Hippocampal formation (tissue), 2 donors: Measurements from ENCODE around the gene TARDBP.
"Not testable (repeated sequence)": the region's sequence is repeated elsewhere in the genome, so short reads cannot be mapped to it uniquely, and the experiment has no call there.

Experiments used
- DNase-seq, 2 donors: peaks; one replicate each; lab custom pipeline; 2025; lab: John Stamatoyannopoulos, UW

TARDBP gene

DNA sequence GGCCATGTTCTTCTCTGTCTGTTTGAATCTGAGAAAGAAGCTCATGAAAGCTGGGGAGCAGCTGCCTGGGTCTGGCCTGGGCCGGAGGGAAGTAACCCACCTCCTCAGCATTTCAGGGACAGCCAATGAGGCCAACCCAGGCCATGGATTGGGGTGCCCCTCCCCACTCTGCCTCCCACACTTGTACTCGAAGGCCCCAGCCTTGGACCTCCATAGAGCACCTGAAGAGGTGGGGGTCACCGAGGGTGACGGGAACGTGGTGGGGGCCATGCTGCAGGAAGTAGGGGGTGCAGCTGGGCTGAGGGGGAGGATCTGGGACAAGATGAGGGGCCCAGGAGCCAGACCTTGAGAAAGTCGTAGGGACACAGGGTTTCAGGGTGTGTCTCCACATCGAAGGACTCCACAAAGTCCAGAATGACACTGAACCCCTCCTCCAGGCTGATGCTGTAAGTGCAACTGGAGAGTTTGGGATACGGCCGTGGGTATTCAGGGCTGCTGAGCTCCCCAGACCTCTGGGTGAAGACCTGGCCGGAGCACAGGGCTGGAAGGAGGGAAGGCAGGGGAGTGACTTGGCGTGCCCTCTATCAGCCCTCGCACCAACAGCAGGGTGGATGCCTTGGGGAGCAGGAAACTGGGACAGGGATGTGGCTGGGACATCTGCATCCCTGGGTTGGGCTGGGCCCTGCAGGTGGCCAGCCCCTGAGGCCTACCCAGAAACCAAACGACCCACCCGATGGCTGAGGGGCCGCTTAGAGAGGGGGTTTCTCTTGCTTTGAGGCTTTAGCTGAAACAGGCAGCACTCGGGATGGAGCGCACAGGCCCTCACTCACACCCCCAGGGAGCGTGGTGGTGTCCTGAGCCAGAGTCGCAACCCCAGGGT is 30.8 kb downstream of the TARDBP start:
- no peak for DNase-seq

DNA sequence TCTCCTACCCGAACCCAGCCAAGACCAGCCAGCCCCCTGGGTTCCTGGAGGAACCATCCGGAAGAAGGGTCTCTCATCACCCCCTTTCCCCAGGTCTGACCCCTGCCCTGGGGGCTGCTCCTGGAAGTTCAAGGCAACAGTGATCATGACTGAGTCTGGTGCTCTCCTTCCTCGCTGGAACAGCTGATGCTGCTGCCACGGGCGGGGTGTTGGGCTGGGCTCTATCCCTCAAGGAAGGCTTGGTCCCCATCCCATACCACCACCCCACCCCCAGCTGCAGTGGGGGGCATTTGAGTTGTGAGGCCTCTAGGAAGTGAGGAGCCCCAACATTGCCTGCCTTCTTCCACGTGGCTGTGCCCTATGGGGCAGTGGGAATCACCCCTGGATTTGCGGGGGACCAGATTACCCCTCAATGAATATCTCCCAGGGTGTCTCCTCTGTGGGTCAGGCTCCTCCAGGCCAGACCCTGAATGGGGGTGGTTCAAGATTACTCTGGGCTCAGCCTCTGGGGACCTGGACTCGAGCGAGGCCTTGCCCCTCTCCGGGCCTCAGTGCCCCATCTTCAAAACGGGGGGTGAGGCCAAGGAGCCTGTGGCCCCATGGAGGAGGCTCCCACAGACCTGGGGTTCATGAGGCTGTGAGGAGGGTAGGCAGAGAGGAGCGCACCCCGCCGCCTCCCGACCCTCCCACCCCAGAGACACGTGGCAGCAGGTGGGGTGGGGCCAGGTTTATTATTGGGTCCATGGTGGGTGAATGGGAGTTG is 31.8 kb downstream of the TARDBP start:
- no peak for DNase-seq

DNA sequence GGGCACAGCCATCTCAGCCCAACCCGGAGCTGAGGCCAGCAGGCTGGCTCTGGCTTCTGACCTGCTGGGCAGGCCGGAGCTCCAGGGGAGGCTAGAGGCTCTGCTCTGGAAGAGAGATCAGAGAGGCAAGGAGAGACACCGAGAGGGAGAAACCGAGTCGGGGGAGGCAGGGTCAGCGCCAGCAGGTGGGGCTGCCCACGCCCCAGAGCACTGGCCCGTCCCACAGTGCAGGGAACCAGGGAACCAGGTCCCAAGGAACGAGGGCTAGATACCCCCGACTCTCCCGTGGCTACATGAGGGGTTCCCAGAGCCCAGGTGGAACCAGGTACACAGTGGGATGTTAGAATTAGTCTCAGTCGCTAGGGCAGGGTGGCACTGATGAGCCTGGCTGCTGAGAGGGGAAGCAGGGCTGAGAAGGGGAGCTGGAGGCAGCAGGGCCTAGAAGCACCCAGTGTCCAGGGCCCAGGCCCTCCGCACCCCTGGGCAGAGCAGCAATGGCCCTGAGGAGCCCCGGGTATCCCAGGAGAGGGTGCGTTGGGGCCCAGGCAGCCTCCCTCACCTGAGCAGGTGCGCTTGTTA is 32.5 kb downstream of the TARDBP start:
- DNase-seq: no peak

DNA sequence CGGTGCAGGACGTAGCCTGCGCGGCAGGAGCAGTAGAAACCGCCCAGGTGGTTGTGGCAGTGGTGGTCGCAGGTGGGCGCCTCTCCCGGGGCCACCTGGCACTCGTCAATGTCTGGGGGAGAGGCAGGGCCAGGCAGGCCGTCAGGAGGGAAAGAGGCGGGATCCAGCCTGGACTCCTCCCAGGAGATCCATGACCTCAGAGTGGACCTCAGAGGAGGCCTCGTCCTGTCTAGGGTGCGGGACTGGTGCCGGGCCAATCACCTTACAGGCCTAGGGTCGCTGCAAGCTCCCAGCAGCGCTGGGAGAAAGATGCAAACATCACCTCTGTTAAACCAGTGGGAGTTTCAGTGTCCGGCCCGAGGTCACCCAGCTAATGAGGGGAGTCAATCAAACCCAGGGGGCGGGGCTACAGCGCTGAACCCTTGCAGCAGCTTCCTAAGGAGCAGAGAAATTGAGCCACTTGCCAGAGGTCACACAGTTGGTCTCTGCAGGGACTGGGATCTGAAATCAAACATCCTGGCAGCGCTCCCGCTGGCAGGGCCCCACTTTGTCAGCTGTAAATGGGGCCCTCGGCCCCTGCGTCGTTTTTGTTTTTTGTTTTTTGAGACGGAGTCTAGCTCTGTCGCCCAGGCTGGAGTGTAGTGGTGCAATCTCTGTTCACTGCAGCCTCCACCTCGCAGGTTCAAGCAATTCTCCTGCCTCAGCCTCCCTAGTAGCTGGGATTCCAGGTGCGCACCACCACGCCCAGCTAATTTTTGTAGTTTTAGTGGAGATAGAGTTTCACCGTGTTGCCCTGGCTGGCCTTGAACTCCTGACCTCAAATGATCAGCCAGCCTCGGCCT is 33.2 kb downstream of the TARDBP start:
- no peak for DNase-seq

DNA sequence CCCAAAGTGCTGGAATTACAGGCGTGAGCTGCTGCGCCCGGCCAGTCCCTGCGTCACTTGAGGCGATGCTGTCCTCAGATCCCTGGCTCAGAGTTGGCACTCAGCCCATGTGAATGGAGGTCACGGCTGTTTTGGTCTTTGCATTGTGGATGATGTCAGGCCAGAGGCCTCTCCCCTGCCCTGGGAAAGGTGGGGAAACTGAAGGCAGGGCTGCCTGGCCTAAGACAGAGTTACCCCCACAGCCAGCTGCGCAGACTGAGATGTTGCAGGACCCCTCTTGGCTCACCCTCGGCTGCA is 33.8 kb downstream of the TARDBP start:
- DNase-seq: no peak

DNA sequence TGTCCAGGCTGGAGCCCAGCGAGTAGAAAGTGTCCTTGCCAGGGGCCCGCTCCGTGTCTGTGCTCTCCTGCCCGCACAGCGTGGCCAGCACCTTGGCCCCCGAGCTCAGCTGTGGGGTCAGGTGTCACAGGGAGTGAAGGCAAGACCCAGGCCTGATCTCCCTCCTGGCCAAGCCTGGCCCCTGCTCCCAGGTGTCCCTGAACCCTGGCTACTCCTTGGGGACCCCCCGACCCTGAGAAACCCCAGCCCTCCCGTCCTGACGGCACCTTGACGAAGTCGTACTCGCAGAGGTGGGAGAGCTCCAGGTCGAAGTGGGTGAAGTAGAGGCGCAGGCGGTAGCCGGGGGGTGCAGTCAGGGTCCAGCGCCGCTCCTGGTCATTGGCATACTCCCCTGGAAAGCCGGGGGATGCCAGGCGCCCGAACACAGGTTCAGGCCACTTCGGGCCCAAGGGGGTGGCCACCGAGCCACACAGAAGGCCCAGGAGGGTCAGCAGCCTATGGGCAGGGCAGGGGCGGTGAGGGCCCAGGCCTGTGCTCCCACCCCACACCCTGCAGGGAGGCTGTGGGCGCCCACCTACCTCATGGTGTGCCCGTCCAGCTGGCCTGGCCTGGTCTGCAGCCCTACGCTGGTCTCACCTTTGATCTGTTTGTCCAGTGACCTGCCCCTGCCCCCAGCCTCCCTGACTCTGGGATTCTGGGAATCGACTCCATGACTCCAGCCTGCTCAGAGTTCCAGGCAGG is 34.3 kb downstream of the TARDBP start, which contains the start of gene MASP2:
TSS of gene MASP2 (minus strand) at position 615 of the 741 bp plus-strand sequence. CDS start at position 583, 32 bp downstream.
- no peak for DNase-seq

DNA sequence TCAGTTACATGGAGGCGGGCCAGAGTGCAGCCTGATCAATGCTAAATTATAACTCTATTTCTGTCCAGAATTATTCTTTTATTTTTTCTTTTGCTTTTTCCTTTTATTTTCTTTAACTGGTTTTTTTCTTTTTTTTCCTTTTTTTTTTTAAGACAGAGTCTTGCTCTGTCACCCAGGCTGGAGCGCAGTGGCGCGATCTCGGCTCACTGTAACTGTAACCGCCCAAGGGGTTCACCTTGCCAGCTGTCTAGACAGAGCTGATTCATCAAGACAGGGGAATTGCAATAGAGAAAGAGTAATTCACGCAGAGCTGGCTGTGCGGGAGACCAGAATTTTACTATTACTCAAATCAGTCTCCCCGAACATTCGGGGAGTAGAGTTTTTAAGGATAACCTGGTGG is 38.7 kb downstream of the TARDBP start:
- DNase-seq: not testable (repeated sequence)

DNA sequence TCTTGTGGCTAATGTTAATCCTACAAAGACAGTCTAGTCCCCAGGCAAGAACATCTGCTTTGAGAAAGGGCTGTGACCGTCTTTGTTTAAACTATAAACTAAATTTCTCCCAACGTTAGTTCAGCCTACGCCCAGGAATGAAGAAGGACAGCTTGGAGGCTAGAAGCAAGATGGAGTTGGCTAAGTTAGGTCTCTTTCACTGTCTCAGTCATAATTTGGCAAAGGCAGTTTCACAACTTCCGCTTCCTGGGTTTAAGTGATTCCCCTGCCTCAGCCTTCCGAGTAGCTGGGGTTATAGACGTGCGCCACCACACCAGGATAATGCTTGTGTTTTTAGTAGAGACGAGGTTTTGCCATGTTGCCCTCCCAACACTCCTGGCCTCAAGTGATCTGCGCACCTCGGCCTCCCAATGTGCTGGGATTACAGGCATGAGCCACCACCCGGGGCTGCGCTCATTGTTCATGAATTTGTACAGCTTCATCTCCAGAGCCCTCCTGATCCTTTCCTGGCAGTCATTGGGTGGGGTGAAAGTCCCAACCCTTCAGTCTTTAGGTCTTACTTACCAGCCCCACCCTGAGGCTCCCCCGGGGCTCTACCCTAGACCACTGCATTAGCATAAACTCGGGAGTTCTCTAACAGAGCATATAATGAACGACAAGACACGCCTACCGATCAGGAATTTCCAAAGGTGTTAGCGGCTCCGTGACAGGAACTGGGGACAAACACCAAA is 39.5 kb downstream of the TARDBP start:
- no peak for DNase-seq

DNA sequence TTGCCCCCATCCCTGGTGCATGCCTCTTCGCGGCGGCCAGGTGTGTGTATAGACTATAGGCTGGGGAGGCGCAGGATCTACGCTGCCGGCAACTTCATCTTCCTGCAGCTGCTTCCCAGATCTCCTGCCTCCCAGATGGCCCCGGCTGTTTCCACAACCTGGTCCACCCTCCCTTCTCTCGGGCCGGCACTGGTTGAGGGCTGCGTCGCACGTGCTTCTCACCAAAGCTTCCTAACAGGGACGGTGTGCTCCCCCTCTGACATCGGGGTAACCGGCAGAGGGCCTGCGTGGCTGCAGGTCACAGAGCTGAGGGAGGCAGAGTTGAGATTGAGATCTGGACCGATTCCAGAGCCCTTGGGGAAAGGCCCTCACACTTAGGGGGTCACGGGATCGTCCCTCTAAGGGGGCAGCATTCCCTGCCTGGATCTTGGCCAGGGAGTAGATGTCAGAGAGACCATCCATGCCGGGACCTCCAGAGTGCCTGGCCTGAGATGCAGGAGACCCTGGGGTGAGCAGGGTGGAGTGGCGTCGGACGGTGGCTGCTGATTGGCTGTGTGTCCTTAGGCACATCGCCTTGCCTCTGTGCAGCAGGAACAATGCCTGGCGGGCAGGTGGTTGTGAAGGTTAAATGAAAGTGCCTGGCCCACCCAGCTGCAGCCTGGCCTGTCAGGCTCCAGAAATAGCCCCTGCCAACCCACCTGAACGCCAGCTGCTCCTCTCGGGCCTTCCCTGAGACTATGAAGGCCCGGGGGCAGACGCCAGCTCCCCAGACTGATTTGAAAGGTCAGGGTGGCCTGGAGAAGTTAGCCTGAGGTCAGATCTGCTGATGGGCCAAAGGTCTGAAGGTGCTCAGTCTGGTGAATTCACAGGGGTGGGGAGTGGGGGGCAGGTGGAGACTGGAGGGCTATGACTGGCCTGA is 40.6 kb downstream of the TARDBP start:
- no peak for DNase-seq

DNA sequence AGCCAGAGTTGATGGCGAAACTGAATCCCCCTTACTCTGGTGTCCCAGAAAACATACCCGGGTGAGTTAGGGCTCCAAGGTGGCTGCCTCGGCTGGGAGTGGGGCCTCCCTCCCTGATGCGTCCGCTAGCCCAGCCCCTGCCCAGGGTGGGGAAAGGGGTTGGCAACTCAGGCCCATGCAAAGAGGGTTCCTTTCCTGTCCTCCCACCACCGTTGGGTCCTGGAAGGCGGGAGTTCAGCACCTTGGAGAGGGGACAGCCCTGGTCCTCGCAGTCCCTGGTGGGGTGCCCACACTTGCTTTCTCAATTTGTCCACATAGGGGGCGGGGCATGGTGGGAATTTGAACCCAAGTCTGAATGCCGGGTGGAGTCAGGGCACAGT is 41.3 kb downstream of the TARDBP start:
- no peak for DNase-seq

DNA sequence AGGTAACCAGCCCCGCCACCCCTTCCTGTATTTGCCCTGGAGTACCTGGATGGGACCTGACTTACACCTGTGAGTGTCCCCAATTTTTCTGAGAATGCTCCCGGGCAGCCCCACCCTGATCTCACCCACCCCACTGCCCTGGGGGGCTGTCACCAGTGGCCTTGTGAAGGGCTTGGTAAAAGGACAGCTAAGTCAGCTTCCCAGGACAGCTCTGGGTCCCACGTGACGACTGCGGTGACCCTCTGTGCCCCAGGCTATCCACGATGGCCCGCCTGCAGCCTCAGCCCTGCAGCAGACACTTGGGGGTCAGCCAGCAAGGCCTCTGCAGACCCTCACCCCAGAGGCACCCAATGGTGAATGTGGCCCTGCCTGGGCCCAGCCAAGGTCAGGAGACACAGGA is 41.7 kb downstream of the TARDBP start:
- DNase-seq: no peak

DNA sequence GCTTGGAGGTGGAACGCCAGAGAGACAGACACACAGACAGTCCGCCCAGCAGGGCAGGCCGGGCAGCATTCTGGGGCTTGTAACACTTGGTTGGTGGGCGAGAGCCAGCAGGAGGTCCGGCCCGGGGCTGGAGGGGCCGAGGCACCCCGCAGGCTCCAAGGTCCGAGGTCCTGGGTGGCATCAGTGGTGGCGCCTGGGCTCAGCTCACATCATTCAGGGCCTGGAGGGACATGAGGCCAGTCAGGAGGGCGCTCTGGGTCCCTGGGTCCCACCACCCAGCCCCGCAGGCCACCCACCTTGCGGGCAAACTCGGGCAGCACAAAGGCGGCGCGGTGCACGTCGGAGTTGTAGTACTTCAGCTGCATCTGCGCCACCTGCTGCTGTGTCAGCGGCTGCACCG is 42.2 kb downstream of the TARDBP start:
- DNase-seq: no peak

DNA sequence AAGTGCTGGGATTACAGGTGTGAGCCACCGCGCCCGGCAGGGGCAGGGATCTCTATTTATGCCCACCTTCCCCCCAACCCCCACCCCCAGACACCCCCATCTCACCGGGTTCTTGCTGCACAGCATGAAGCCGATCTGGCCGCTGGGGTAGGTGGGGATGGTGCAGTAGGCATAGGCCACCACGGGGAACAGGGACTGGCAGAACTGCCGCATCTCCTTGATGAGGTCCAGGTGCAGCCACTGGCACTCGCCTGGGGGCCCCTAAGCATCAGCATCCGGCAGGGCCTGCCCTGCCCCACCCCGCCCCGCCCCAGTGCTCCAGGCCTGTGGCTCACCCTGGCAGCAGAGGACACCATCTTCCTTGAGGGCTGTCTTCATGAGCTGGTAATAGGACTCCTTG is 43.2 kb downstream of the TARDBP start:
- DNase-seq: no peak

DNA sequence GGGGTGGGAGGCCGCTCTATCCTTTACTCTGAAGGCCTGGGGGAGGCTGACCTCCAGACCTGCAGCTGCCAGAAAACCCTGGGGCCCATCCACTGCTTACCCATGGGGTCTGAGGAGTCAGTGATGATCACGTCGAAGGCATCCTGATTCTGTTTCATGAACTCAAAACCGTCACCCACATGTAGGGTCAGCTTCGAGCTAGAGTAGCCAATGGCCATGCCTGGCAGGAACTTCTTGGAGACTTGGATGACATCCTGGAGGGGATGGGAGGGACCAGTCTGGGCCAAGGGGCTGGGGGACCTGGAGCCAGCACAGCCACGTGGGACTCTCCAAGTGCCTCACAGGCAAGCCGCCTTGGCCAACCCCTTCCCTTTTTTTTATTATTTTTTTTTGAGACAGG is 44.0 kb downstream of the TARDBP start:
- DNase-seq: no peak

DNA sequence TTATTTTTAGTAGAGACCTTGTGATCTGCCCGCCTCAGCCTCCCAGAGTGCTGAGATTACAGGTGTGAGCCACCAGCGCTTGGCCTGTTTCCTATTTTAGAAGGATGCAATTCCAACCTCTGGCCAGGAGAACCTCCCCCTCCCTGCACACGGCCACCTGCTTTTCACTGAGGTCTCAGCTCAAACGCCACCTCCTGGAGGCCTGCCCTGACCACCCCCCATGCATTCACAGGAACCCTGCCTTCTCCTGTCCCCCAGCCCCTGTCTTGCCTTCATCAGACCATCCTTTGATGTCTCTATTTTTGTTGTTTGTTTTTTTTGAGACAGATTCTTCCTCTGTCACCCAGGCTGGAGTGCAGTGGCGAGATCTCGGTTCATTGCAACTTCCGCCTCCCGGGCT is 45.0 kb downstream of the TARDBP start:
- no peak for DNase-seq

DNA sequence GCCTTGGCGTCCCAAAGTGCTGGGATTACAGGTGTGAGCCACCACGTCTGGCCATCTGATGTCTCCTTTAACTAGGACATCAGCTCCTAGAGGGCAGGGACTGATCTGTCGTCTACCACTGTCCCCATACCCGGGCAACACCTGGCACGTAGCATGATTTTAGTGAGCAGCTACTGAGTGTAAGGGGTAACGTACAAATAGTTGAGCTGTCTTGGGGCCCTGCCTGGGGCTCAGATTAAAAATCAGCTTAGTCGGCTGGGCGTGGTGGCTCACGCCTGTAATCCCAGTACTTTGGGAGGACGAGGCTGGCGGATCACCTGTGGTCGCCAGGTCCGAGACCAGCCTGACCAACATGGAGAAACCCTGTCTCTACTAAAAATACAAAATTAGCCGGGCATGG is 45.6 kb downstream of the TARDBP start:
- DNase-seq: no peak

DNA sequence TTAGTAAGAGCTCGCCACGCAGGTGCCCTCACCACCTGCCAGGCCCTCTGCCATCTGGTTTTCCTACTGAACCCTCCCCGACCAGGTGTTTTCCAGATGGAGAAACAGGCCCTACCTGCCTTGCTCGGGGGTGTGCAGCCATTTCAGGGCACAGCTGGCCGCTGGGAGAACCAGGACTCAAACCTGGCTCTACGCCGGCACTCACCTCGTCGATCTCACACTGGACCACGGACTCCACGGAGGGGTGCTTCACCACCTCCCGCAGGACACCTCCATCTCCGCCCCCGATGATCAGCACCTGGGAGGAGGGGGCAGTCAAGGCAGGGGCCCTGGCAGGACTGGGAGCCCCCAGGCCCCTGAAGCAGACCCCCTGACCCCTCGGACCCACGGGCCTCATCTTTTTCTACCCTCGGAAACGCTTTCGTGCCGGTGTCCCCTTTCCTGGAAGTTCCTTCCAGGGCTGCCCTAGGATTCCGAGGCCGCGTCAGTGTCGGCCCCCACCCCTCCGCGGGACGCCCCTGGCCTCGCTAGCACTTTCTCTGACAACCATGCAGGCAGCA is 46.2 kb downstream of the TARDBP start:
- DNase-seq: no peak

DNA sequence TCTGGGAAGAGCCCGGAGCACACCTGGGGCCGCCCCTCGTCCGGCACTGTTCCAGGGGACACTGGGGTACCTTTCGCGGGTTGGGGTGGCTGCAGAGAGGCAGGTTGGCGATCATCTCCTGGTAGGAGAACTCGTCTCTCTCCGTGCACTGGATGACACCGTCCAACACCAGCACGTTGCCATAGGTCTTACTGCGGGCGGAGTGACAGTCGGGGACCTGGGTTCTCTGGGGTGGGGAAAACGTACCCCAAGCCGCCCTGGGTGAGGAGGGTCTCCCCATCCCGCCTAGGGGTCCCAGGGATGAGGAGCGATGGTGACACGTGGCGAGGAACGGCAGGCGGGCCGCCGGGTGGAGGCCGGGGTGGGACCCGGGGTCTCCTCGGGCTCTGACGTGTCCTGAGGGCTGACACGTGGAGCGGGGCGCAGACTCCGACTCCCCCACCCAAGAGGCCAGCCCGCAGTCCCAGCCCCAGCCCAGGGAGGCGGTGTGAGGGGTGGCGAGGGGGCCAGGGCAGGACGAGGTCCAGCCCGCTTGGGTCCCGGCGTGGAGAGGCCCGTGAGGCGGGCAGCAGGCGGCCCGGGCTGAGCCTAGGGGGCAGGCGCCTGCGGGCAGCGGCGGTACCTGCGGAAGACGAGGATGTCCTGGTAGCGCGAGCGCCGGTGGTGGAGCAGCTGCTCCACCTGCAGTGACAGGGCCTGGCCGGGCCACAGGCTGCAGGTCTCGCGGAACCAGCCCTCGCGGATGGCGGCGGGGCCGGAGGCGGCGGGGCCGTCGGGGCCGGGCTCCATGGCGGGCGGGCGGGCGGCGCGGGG is 46.9 kb downstream of the TARDBP start:
- no peak for DNase-seq
